K562 (cell line): ENCODE measurements around the gene TPD52L2.

Experiments used
- BRF2 ChIP-seq: IDR thresholded peaks from 3 replicates; pipeline ENCODE4 v1.6.1; 2011; ENCODE audit warnings: borderline replicate concordance, mild to moderate bottlenecking; ENCODE audit not compliant: insufficient read length, insufficient read depth
- CHD1 ChIP-seq: fragments of 200-600 bp; sonication (generic); IDR thresholded peaks from one replicate; pipeline ENCODE4 v1.6.1; 2012; ENCODE audit warnings: mild to moderate bottlenecking, moderate library complexity, low read length, inconsistent platforms
- CTCF ChIP-seq, 3 experiments: IDR thresholded peaks in 2 of 3; conservative IDR thresholded peaks in 1 of 3; 2 replicates each; pipeline ENCODE4 v1.5.1; 2011 to 2012; ENCODE audit warnings: low read length in 3 of 3, mild to moderate bottlenecking in 3 of 3, control low read depth in 2 of 3, improper control_type of control experiment in 1 of 3, inconsistent platforms in 1 of 3, low read depth in 1 of 3, mixed read lengths in 1 of 3, moderate library complexity in 1 of 3; ENCODE audit not compliant: insufficient read depth in 2 of 3
- TCF7L2 ChIP-seq: fragments of 150-350 bp; IDR thresholded peaks from 2 replicates; pipeline ENCODE4 v1.6.1; 2016; ENCODE audit warnings: low read depth, mild to moderate bottlenecking, low read length, moderate library complexity
- TFE3 ChIP-seq: fragments of 450-650 bp; formaldehyde crosslinking; IDR thresholded peaks from 2 replicates; pipeline ENCODE4 v1.4.0; 2020; ENCODE audit warnings: mild to moderate bottlenecking, mixed read lengths
- YY1 ChIP-seq, 3 experiments: IDR thresholded peaks; 2 replicates each; pipeline ENCODE4 v1.6.1; 2011; ENCODE audit warnings: low read length in 2 of 3, mild to moderate bottlenecking in 2 of 3, moderate library complexity in 2 of 3, borderline replicate concordance in 1 of 3, control low read depth in 1 of 3, low read depth in 1 of 3; ENCODE audit not compliant: insufficient read depth in 3 of 3, insufficient replicate concordance in 2 of 3, control insufficient read depth in 1 of 3, insufficient read length in 1 of 3; ENCODE audit errors: extremely low read depth in 1 of 3
- ZBED1 ChIP-seq: IDR thresholded peaks from 2 replicates; pipeline ENCODE4 v1.6.1; 2014

- TF ChIP-seq CTCF (IDR thresholded peaks at IDR 0.05 in 2 of 3, conservative IDR thresholded peaks at IDR 0.05 in 1 of 3; ENCODE audit: insufficient read depth in 2 of 3, low read depth in 1 of 3, low read length in 3 of 3) (no peak), TCF7L2 (no peak), TFE3 (CRISPR knock-in tag) (no peak), CHD1 (no peak), ZBED1 (no peak), YY1 (IDR thresholded peaks at IDR 0.05; ENCODE audit: borderline replicate concordance in 1 of 3, control insufficient read depth in 1 of 3, extremely low read depth in 1 of 3, insufficient read depth in 3 of 3, insufficient read length in 1 of 3, insufficient replicate concordance in 2 of 3, low read depth in 1 of 3, low read length in 2 of 3) (no peak), BRF2 (no peak)
Measured at GRCh38 chr20:63885264-63886053, 20.4 kb downstream of the TPD52L2 start.
